Measurements from ENCODE around the gene TNK1.

Gene TNK1

DNA sequence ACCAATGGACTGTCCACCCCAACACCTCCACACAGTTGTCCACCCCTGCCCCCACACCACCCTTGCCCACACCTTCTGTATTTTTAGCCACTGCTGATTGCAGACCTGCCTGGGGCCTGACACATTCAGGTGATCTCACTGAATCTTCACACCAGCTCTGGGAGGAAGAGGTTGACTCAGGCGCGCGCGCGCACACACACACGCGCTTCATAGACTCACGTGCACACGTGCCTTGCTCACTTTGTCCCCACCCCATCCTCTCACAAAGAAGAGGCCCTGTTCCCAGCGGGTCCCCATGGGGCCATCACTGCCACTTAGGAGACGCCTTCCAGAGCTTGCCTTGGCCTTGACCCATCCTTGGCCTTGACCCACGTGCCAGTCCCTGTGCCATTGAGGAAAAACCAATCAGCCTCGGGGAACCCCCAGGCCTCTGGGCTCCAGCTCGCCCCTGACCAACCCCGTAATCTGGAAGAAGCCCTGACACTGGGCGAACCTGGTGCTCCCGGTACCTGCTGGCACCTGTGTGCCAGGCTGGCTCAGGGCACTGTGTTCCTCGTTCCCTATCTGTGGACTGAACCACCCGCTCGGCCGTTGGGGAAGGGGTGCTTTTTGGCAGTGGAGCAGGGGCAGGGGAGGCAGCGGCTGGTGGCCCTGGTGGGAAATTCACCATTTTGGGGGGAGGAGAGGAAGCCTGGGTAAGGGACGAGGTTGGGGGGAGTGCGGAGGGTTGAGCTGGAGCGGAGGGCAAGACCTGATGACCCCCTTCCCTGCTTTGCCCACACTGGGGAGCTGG, 29.9 kb downstream of the TNK1 start:
- no peak for DNase-seq (ENCODE audit: low spot score)

- no peak for DNase-seq (ENCODE audit: low spot score)
Observed at GRCh38 chr17:7411427-7411750, 30.5 kb downstream of the TNK1 start.

DNA sequence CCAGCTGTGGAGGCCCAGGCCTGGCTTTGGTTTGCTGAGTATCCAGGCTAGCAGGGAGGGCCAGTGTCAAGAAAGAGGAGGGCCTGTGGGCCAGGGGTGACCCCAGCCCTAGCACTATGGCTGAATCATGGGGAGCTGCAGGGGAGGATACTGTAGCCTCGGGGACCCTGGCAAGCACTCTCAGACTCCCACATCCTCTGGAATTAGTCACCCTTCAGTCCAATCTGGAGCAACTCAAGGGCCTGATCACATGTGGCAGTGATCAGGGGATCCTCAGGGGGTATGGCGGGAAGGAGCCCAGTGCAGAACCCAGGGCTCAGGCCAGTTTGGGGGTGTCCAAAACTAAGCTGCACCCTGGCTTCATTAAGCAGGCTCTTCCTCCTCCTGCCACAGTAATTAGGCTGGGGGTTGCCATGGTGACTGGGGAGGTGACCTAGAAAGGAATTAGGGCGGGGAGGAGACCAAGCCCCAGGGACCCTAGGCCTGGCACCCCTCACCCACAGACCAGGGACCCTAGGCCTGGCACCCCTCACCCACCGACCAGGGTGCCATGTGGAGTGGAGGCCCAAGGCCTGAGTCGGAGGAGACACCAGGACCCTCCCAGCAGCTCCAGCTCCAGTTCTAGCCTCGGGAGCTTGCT, 32.6 kb downstream of the TNK1 start:
- peak; percentile 64 for DNase-seq (ENCODE audit: low spot score)

DNA sequence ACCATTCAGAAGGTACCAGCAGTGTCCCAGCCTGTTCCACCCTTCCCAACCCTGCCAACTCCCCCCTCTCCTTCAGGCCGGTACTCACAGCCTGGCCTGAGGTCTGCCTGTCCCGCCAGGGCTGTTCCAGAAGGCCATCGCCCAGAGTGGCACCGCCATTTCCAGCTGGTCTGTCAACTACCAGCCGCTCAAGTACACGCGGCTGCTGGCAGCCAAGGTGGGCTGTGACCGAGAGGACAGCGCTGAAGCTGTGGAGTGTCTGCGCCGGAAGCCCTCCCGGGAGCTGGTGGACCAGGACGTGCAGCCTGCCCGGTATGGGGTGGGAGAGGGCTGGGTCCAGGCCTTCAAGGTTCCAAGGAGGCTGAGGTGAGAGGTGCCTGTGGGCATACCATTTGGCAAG, 33.9 kb downstream of the TNK1 start:
- DNase-seq (ENCODE audit: low spot score) = no peak

GRCh38 chr17:7415784-7416183, 34.9 kb downstream of the TNK1 start:
- no peak for DNase-seq (ENCODE audit: low spot score)

DNA sequence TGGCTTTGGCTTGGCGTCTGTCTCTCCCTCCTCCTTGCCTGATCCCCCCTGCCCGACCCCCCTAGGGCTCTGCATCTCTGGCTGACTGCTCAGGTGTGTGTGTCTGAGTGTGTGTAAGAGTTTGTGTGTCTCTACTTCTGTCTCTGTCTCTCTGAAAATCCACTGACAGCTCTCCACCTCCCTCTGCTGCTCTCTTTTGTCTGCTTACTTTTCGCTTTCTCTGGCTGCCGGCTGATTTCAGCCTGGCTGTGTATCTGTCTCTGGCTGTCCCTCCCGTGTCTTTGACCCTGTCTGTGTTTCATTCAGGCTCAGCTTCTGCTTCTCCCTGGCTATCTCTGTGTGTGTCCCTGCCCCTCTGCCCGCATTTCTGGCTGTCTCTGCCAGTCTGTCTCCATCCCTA, 35.4 kb downstream of the TNK1 start:
- DNase-seq (ENCODE audit: low spot score) = no peak

GRCh38 chr17:7417056-7417655, 36.3 kb downstream of the TNK1 start:
- DNase-seq (ENCODE audit: low spot score) = no peak

- no peak for DNase-seq (ENCODE audit: low spot score)
Observed at GRCh38 chr17:7418472-7419152, 37.7 kb downstream of the TNK1 start.

- no peak for DNase-seq (ENCODE audit: low spot score)
Observed at GRCh38 chr17:7419819-7420610, 39.1 kb downstream of the TNK1 start, which contains the start of gene SPEM1. Gene SPEM1 (plus strand): TSS chr17:7420324. CDS start chr17:7420385, 61 bp downstream.

GRCh38 chr17:7421186-7421585, 40.3 kb downstream of the TNK1 start:
- no peak for DNase-seq (ENCODE audit: low spot score)

- no peak for DNase-seq (ENCODE audit: low spot score)
Observed at GRCh38 chr17:7423679-7424078, 42.8 kb downstream of the TNK1 start.

GRCh38 chr17:7425316-7425715, 44.4 kb downstream of the TNK1 start, which contains the start of gene SPEM2:
Gene SPEM2 (plus strand): TSS chr17:7425616. CDS start chr17:7425689, 73 bp downstream.
- DNase-seq (ENCODE audit: low spot score) = no peak

DNA sequence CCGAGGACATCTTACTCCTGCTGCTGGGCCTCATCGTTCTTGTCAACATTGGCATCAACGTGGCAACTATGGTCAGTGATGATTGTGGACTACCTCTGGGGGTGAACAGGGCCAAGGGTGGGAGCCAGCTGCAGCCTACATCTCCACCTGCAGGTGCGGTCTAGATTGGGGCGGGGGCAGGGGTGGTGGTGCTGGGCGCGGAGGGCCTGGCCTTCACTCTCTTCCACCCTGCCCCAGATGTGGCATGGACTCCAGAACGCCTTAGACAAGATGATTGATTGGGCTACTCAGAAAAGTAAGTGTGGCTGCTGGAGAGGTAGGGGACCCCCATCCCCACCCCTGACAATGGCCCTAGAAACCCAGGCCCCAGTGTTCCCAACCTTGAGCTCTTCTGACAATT, 44.9 kb downstream of the TNK1 start:
- no peak for DNase-seq (ENCODE audit: low spot score)

DNA sequence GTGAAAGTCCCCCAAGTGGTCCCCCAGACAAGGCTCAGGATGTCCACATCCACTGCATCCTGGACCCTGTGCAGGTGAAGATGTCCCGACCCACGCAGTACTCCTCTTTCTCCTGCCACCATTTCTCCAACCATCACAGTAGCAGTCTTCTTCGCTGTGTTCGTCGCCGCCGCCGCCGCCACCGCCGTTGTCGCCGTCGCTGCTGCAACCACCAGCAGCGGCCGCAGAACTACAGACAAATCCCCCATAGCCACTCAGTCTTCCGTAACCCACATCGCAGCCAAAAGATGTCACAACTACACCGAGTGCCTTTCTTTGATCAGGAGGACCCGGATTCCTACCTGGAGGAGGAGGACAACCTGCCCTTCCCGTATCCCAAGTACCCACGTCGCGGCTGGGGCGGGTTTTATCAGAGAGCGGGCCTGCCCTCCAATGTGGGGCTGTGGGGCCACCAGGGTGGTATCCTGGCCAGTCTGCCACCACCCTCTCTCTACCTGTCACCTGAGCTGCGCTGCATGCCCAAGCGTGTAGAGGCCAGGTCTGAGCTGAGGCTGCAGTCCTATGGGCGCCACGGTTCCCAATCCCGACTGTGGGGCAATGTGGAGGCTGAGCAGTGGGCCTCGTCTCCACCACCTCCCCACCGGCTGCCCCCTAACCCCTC, 45.4 kb downstream of the TNK1 start:
- DNase-seq (ENCODE audit: low spot score) = no peak

DNA sequence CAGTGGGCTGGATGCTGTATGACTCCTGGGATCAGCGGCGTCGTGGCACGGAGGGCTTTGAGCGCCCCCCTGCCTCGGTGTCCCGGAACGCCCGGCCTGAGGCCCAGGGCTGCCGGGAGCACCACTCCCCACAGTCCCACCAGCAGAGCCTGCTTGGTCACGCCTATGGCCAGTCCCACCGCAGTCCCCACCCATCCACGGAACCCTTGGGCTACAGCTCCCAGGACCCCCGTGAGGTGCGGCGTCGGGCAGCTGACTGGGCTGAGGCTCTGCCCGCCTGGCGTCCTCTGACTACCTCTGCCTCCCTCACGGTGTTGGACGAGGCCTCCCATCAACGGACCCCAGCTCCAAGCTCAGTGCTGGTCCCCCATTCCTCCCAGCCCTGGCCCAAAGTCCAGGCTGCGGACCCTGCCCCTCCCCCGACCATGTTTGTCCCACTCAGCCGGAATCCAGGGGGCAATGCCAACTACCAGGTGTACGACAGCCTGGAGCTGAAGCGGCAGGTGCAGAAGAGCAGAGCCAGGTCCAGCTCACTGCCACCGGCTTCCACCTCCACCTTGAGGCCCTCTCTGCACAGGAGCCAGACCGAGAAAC, 46.1 kb downstream of the TNK1 start:
- DNase-seq (ENCODE audit: low spot score) = no peak

DNA sequence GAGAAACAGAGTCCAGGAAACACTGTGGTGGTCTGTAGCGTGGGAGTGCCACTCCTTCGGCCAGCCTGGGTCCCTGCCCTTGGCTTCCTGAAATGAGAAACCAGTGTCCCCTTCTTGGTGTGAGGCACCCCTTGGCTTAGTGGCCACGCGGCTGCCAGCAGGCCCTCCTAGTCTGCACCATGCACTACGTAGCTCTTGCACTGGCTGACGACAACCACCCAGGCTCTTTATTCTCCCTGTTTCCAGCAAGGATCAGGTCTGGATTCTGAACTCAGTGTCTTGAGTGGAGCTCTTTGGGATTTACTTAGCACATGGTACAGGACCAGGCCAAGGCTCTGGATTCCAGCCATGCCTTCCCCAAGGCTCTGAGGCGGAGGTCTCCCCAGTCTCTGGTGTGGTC, 46.7 kb downstream of the TNK1 start:
- DNase-seq (ENCODE audit: low spot score) = no peak

- no peak for DNase-seq (ENCODE audit: low spot score)
Observed at GRCh38 chr17:7428557-7428956, 47.7 kb downstream of the TNK1 start, which contains the start of gene SPEM3. Gene SPEM3 (plus strand): TSS chr17:7428857. CDS start chr17:7428903, 46 bp downstream.

DNA sequence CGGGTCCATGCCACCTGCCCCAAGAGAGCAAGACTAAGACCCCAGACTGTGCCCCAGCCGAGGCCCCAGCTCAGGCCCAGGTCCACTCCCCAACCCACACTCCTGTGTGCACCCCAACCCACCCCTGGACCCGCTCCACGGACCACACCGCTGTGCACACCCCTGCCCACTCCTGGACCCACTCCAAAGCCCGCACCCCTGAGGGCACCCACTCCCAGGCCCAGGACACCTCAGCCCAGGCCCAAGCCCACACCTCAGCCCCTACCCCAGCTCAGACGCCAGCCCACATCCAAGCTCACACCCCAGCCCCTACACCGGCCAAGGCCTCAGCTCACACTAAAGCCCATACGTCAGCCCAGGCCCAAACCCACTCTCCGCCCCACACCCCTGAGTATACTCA, 48.8 kb downstream of the TNK1 start:
- no peak for DNase-seq (ENCODE audit: low spot score)

DNA sequence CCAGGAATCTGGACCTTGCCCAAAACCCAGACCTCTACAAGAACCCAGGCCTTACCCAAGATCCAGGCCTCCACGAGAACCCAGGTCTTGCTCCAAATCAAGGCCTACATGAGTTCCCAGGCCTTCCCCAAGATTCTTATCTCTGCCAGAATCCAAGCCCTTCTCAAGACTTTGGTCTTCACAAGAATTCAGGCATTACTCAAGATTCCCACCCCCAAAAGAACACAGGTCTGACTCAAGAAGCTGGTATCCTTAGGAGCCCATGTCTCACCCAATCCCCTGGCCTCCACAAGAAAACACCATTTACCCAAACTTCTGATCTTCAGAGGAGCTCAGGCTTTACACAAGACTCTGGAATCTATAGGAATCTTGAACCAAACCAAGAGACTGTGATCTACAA, 50.3 kb downstream of the TNK1 start:
- DNase-seq (ENCODE audit: low spot score) = no peak

GRCh38 chr17:7432296-7432695, 51.4 kb downstream of the TNK1 start:
- DNase-seq (ENCODE audit: low spot score) = no peak

All from AG08396 (cell line).